IMR-90 (cell line): ENCODE measurements around the gene SORCS1.

Source experiments
- BHLHE40 ChIP-seq: fragments of 150-350 bp; IDR thresholded peaks from 2 replicates; pipeline ENCODE4 v1.6.1; 2016; ENCODE audit warnings: mild to moderate bottlenecking, low read depth, low read length
- CTCF ChIP-seq: conservative IDR thresholded peaks from 2 replicates; pipeline ENCODE4 v1.5.1; 2012; ENCODE audit warnings: mild to moderate bottlenecking, low read depth, low read length, improper control_type of control experiment
- ELK1 ChIP-seq: fragments of 150-350 bp; IDR thresholded peaks from 2 replicates; pipeline ENCODE4 v1.6.1; 2016; ENCODE audit warnings: low read depth, mild to moderate bottlenecking, low read length, moderate library complexity, borderline replicate concordance
- MXI1 ChIP-seq: IDR thresholded peaks from 2 replicates; pipeline ENCODE4 v1.6.1; 2012; ENCODE audit warnings: low read depth, mild to moderate bottlenecking, low read length, moderate library complexity, borderline replicate concordance
- NFE2L2 ChIP-seq: fragments of 150-350 bp; IDR thresholded peaks from 2 replicates; pipeline ENCODE4 v1.6.1; 2016; ENCODE audit warnings: low read depth, mild to moderate bottlenecking, low read length
- POLR2A ChIP-seq: IDR thresholded peaks from 2 replicates; pipeline ENCODE4 v1.6.1; 2012; ENCODE audit warnings: mild to moderate bottlenecking, low read depth, low read length
- RFX5 ChIP-seq: IDR thresholded peaks from 2 replicates; pipeline ENCODE4 v1.8.0; 2012; ENCODE audit warnings: low read depth, mild to moderate bottlenecking, low read length, moderate library complexity
- SMC3 ChIP-seq: fragments of 150-350 bp; IDR thresholded peaks from 2 replicates; pipeline ENCODE4 v1.6.1; 2016; ENCODE audit warnings: low read depth, mild to moderate bottlenecking, antibody characterized with exemption, low read length, moderate library complexity

- TF ChIP-seq CTCF = no peak
- TF ChIP-seq SMC3 = no peak
- no peak for TF ChIP-seq BHLHE40
- no peak for TF ChIP-seq POLR2A
- TF ChIP-seq NFE2L2 = no peak
- no peak for TF ChIP-seq MXI1
- TF ChIP-seq RFX5 = no peak
- TF ChIP-seq ELK1 = no peak
Observed at GRCh38 chr10:107139237-107139636, 25.3 kb downstream of the SORCS1 start.
